Adrenal gland (tissue), 12 donors: ENCODE results near the gene SLC25A51. TPM values are rescaled to one million over a fixed set of nuclear protein-coding genes. Genes with fewer than 3 reads are reported as not detected.
"Not testable (repeated sequence)": the region's sequence is repeated elsewhere in the genome, so short reads cannot be mapped to it uniquely, and the experiment has no call there.

Experiments used
- DNase-seq, 7 donors: peaks; one replicate each; pipeline ENCODE4 v3.0.0-alpha.2; 2019 to 2020
- H3K27ac ChIP-seq, 5 donors: fragments of 200-600 bp; sonication (generic) in 4 of 5; 1 replicate in 3 of 5; 2 replicates in 2 of 5; pipeline versions ENCODE4 v1.5.1 to v1.8.0; 2016 to 2020; ENCODE audit warnings: mild to moderate bottlenecking in 1 of 5
- H3K27me3 ChIP-seq: fragments of 200-600 bp; 2 replicates; pipeline ENCODE4 v1.8.0; 2021
- H3K36me3 ChIP-seq, 2 donors: fragments of 200-600 bp; replicated peaks in 1 of 2; 1 replicate in 1 of 2; 2 replicates in 1 of 2; pipeline versions ENCODE4 v1.5.1 to v1.8.0; 2018 to 2022
- H3K4me1 ChIP-seq, 2 donors: fragments of 200-600 bp; replicated peaks in 1 of 2; 1 replicate in 1 of 2; 2 replicates in 1 of 2; pipeline versions ENCODE4 v1.5.1 to v1.8.0; 2018 to 2021
- H3K4me3 ChIP-seq, 4 donors: fragments of 200-600 bp; sonication (generic) in 3 of 4; one replicate each; pipeline ENCODE4 v1.5.1; 2016 to 2018
- H3K9me3 ChIP-seq, 3 donors: fragments of 200-600 bp; sonication (generic) in 1 of 3; replicated peaks in 1 of 3; 1 replicate in 2 of 3; 2 replicates in 1 of 3; pipeline versions ENCODE4 v1.5.1 to v1.8.0; 2016 to 2021
- CTCF ChIP-seq, 6 experiments: fragments of 450-650 bp in 4 of 6; fragments of 200-600 bp in 2 of 6; sonication (generic) in 1 of 6; IDR thresholded peaks; 1 replicate in 5 of 6; 2 replicates in 1 of 6; pipeline versions ENCODE4 v1.5.1 to v1.8.0; 2016 to 2021; ENCODE audit warnings: antibody characterized with exemption in 6 of 6, mild to moderate bottlenecking in 2 of 6, moderate library complexity in 1 of 6
- POLR2A ChIP-seq, 2 donors: fragments of 450-650 bp; IDR thresholded peaks; one replicate each; pipeline ENCODE4 v1.6.1; 2017; ENCODE audit warnings: antibody characterized with exemption in 2 of 2, mild to moderate bottlenecking in 2 of 2, moderate library complexity in 1 of 2
- WGBS, 4 donors: extraction: QIAGEN DNeasy Blood & Tissue Kit in 2 of 4; methylation state at CpG; one replicate each; pipeline versions ENCODE4 v1.1.5 to v1.1.7; 2013 to 2017; 5-methylcytosine and 5-hydroxymethylcytosine counted together
- intact Hi-C, 2 donors: fragments of 100-400 bp; cut with DNase I; formaldehyde crosslinking; loops; one replicate each; pipeline versions ENCODE4 v1.14.1 to v1.15.0; 2022 to 2023
- polyA plus RNA-seq, 3 donors: library from polyadenylated mRNA; stranded (reverse); fragments of 200-250 nt in 2 of 3; fragments of 350-450 nt in 1 of 3; fragmentation: Illumina TruSeq in 1 of 3; extraction: RNeasy Lipid Tissue Mini Kit (QIAGEN cat#74804) in 1 of 3; gene quantifications; one replicate each; pipeline ENCODE4 v1.2.3, GENCODE V29; 2013 to 2014
- total RNA-seq, 9 donors: library from RNA; depleted of rRNA in 4 of 9; stranded (reverse); fragments of >200 nt in 4 of 9; fragments of 120-200 nt in 1 of 9; fragmentation: NEBNext Ultra II Directional in 1 of 9; extraction: Animal tissue kit (Norgen Biotek cat#: 25700) in 1 of 9; gene quantifications; one replicate each; pipeline versions ENCODE4 v1.1.0 to v1.2.4, GENCODE V29; 2013 to 2023
- donor health status: healthy with polysubstance abuse.
- donor health status: Bipolar disorder and iron deficiency.
- donor health status: DM: yes; HTN: yes; CAD: no.
- donor health status: DM: no; HTN: no; CAD: no.
- donor health status: DM: no; HTN: no; CAD: no.
- donor health status: DM: yes; HTN: yes; CAD: no.

SLC25A51 gene
- total and polyA plus RNA-seq, 12 donors = 3.8 to 28.3 (median 20.7) TPM

GRCh38 chr9:37892063-37892462 is 11.9 kb downstream of the SLC25A51 start:
- H3K27ac ChIP-seq = no peak overlapping the region
- peaks cover 0 to 53% of the 10 kb centered on the region in 2 donors for H3K36me3 ChIP-seq
- H3K9me3 ChIP-seq = no peaks in the 10 kb centered on the region
- no peaks in the 10 kb centered on the region for H3K27me3 ChIP-seq
- DNase-seq = no peak
- no peaks in the 10 kb centered on the region for H3K4me1 ChIP-seq
- H3K4me3 ChIP-seq = no peak overlapping the region
- TF ChIP-seq POLR2A (IDR thresholded peaks at IDR 0.05) = no peak
- TF ChIP-seq CTCF (IDR thresholded peaks at IDR 0.05) = no peak
- intact Hi-C loops = no loop called here
- 85 to 88% (median 87%) methylated on average over 8 of the region's 8 CpGs for WGBS, 4 donors

- intact Hi-C loops, DNase-seq, H3K27me3 ChIP-seq, H3K9me3 ChIP-seq, H3K4me3 ChIP-seq, H3K27ac ChIP-seq, H3K4me1 ChIP-seq: not testable (repeated sequence)
- WGBS, 4 donors = 96 to 97% (median 97%) methylated on average over 13 to 16 of the region's 17 CpGs
- H3K36me3 ChIP-seq = peaks cover 0 to 45% of the 10 kb centered on the region in 2 donors
Observed at GRCh38 chr9:37891042-37891441, 12.9 kb downstream of the SLC25A51 start.

- H3K4me3 ChIP-seq = no peak overlapping the region
- H3K4me1 ChIP-seq = no peaks in the 10 kb centered on the region
- no peaks in the 10 kb centered on the region for H3K27me3 ChIP-seq
- H3K9me3 ChIP-seq = no peaks in the 10 kb centered on the region
- intact Hi-C loops = no loop called here
- H3K36me3 ChIP-seq = peaks cover 0 to 30% of the 10 kb centered on the region in 2 donors
- TF ChIP-seq POLR2A (IDR thresholded peaks at IDR 0.05) (no peak), CTCF (IDR thresholded peaks at IDR 0.05) (no peak)
- no peak for DNase-seq
- no peak overlapping the region for H3K27ac ChIP-seq
Observed at GRCh38 chr9:37889536-37889935, 14.4 kb downstream of the SLC25A51 start.

GRCh38 chr9:37887977-37888583 is 15.8 kb downstream of the SLC25A51 start:
- H3K27me3 ChIP-seq, H3K4me3 ChIP-seq, DNase-seq, H3K4me1 ChIP-seq, intact Hi-C loops, H3K9me3 ChIP-seq, H3K27ac ChIP-seq: not testable (repeated sequence)
- peaks cover 0 to 15% of the 10 kb centered on the region in 2 donors for H3K36me3 ChIP-seq
- 87 to 91% (median 88%) methylated on average over 11 of the region's 11 CpGs for WGBS, 4 donors

GRCh38 chr9:37880916-37881479 is 22.9 kb downstream of the SLC25A51 start:
- DNase-seq = no peak
- Histone ChIP-seq H3K27ac (no peak overlapping the region), H3K9me3 (no peaks in the 10 kb centered on the region), H3K4me3 (no peak overlapping the region), H3K4me1 (no peaks in the 10 kb centered on the region), H3K27me3 (no peaks in the 10 kb centered on the region), H3K36me3 (no peaks in the 10 kb centered on the region)
- no peak for TF ChIP-seq CTCF (IDR thresholded peaks at IDR 0.05)
- no peak for TF ChIP-seq POLR2A (IDR thresholded peaks at IDR 0.05)
- 90 to 100% (median 99%) methylated on average over 2 of the region's 2 CpGs for WGBS, 4 donors
- intact Hi-C loops = no loop called here
